ENCODE data around the gene WDR18.
"Not testable (repeated sequence)": the region's sequence is repeated elsewhere in the genome, so short reads cannot be mapped to it uniquely, and the experiment has no call there.

Gene WDR18

GRCh38 chr19:956766-957440, 27.2 kb upstream of the WDR18 start:
- Histone ChIP-seq H3K4me1 (ENCODE audit: insufficient read depth, low read length, severe bottlenecking) (no peaks in the 10 kb centered on the region), H3K4me3 (ENCODE audit: low read depth, low read length, poor library complexity, severe bottlenecking) (no peak overlapping the region), H3K79me2 (ENCODE audit: insufficient read depth, low read length) (no peaks in the 10 kb centered on the region), H3K9me3 (ENCODE audit: low read length) (no peaks in the 10 kb centered on the region), H3K9ac (ENCODE audit: low read length) (no peak overlapping the region), H3K27me3 (ENCODE audit: insufficient read depth, low read length) (peaks cover 19% of the 10 kb centered on the region; the same call in 1 of the 2 replicates), H3K4me2 (ENCODE audit: low read length) (no peak overlapping the region), H2AFZ (ENCODE audit: low read length) (no peak overlapping the region), H3K27ac (ENCODE audit: low read depth, low read length, poor library complexity, severe bottlenecking) (no peak overlapping the region), H3K36me3 (ENCODE audit: insufficient read depth, low read length) (no peaks in the 10 kb centered on the region), H3F3A (ENCODE audit: insufficient read depth, low read length) (no peaks in the 10 kb centered on the region), H4K20me1 (ENCODE audit: insufficient read depth, low read length) (no peaks in the 10 kb centered on the region), H3K9me2 (ENCODE audit: low read depth, low read length) (no peaks in the 10 kb centered on the region)
- TF ChIP-seq EZH2 (IDR thresholded peaks at IDR 0.05; ENCODE audit: borderline replicate concordance, low read length) (no peak), CTCF (IDR thresholded peaks at IDR 0.05; ENCODE audit: low read length) (no peak)

- not testable (repeated sequence) for H3K4me1 ChIP-seq (ENCODE audit: insufficient read depth, low read length, severe bottlenecking); H3K27ac ChIP-seq (ENCODE audit: low read depth, low read length, poor library complexity, severe bottlenecking); H3K9ac ChIP-seq (ENCODE audit: low read length); H2AFZ ChIP-seq (ENCODE audit: low read length); H3K79me2 ChIP-seq (ENCODE audit: insufficient read depth, low read length); H3K4me2 ChIP-seq (ENCODE audit: low read length); H3K9me2 ChIP-seq (ENCODE audit: low read depth, low read length); H3K4me3 ChIP-seq (ENCODE audit: low read depth, low read length, poor library complexity, severe bottlenecking); H3F3A ChIP-seq (ENCODE audit: insufficient read depth, low read length); H3K36me3 ChIP-seq (ENCODE audit: insufficient read depth, low read length); H4K20me1 ChIP-seq (ENCODE audit: insufficient read depth, low read length); H3K9me3 ChIP-seq (ENCODE audit: low read length)
- peaks cover 19% of the 10 kb centered on the region; the same call in 1 of the 2 replicates for H3K27me3 ChIP-seq (ENCODE audit: insufficient read depth, low read length)
These were observed 26.6 kb upstream of the WDR18 start for GRCh38 chr19:957578-957977.

GRCh38 chr19:958967-959855, 24.9 kb upstream of the WDR18 start:
- TF ChIP-seq CTCF (IDR thresholded peaks at IDR 0.05; ENCODE audit: low read length) (no peak), EZH2 (IDR thresholded peaks at IDR 0.05; ENCODE audit: borderline replicate concordance, low read length) (no peak)
- H3F3A ChIP-seq (ENCODE audit: insufficient read depth, low read length): no peaks in the 10 kb centered on the region
- H4K20me1 ChIP-seq (ENCODE audit: insufficient read depth, low read length): no peaks in the 10 kb centered on the region
- H3K9ac ChIP-seq (ENCODE audit: low read length): no peak overlapping the region
- no peak overlapping the region for H3K4me2 ChIP-seq (ENCODE audit: low read length)
- H3K27ac ChIP-seq (ENCODE audit: low read depth, low read length, poor library complexity, severe bottlenecking): no peak overlapping the region
- no peaks in the 10 kb centered on the region for H3K4me1 ChIP-seq (ENCODE audit: insufficient read depth, low read length, severe bottlenecking)
- H3K9me3 ChIP-seq (ENCODE audit: low read length): no peaks in the 10 kb centered on the region
- H3K36me3 ChIP-seq (ENCODE audit: insufficient read depth, low read length): no peaks in the 10 kb centered on the region
- peaks cover 14% of the 10 kb centered on the region; the same call in 1 of the 2 replicates for H3K27me3 ChIP-seq (ENCODE audit: insufficient read depth, low read length)
- H3K4me3 ChIP-seq (ENCODE audit: low read depth, low read length, poor library complexity, severe bottlenecking): no peak overlapping the region
- H3K9me2 ChIP-seq (ENCODE audit: low read depth, low read length): no peaks in the 10 kb centered on the region
- H3K79me2 ChIP-seq (ENCODE audit: insufficient read depth, low read length): no peaks in the 10 kb centered on the region
- no peak overlapping the region for H2AFZ ChIP-seq (ENCODE audit: low read length)

Measured in OCI-LY1 (cell line).